K562 (cell line): Measurements from ENCODE around the gene SPATS2. TPM values are rescaled to one million over a fixed set of nuclear protein-coding genes. Genes with fewer than 3 reads are reported as not detected.

Experiments
- ATAC-seq: fragments of 200-7000 bp; cut with Tn5 transposase; 3 replicates; pipeline ENCODE4 v1.9.1; 2020; ENCODE audit warnings: moderate library complexity
- BruUV-seq: library from RNA; stranded (reverse); fragments of 400-500 nt; replicated peaks from 2 replicates; lab custom pipeline; 2021; lab: Mats Ljungman, UMichigan
- CTCF ChIA-PET: fragments of 300-600 bp; formaldehyde crosslinking; extraction: SDS; loops from one replicate; lab custom pipeline; 2021; ENCODE audit warnings: low intra/inter-chr PET ratio; lab: Yijun Ruan, JAX
- POLR2A ChIA-PET: fragments of 300-600, 350-650 bp; sonication (Branson Sonifier 250); formaldehyde crosslinking; extraction: SDS; loops from one replicate; lab custom pipeline; 2021; ENCODE audit warnings: antibody characterized with exemption, inconsistent platforms; lab: Yijun Ruan, JAX
- DNase-seq, 4 experiments: peaks; one replicate each; pipeline versions ENCODE4 v3.0.0 to v3.0.0-alpha.2; 2011 to 2018; ENCODE audit warnings: low spot score in 3 of 4, mixed read lengths in 3 of 4; ENCODE audit errors: extremely low read depth in 1 of 4
- FAIRE-seq: peaks from 2 replicates; lab custom pipeline; 2011; peaks lifted over from hg19 to GRCh38; lab: Jason Lieb, UNC
- H2AFZ ChIP-seq: 2 replicates; pipeline ENCODE4 v1.6.0; 2011; ENCODE audit warnings: low read depth, low read length, control low read depth, inconsistent platforms
- H3K27ac ChIP-seq: fragments of 200-600 bp; 3 replicates; pipeline ENCODE4 v1.8.0; 2011; ENCODE audit warnings: low read depth, mild to moderate bottlenecking, control low read depth, inconsistent platforms, low read length, moderate library complexity, mixed read lengths; ENCODE audit errors: extremely low read depth
- H3K27me3 ChIP-seq, 2 experiments: fragments of 300-600 bp in 1 of 2; 2 replicates in 1 of 2; 3 replicates in 1 of 2; pipeline versions ENCODE4 v1.6.0 to v1.8.0; 2011; ENCODE audit warnings: inconsistent platforms in 2 of 2, low read length in 2 of 2, mild to moderate bottlenecking in 1 of 2, mixed read lengths in 1 of 2, moderate library complexity in 1 of 2; ENCODE audit not compliant: control insufficient read depth in 2 of 2, insufficient read depth in 2 of 2
- H3K36me3 ChIP-seq: fragments of 300-600 bp; 3 replicates; pipeline ENCODE4 v1.8.0; 2011; ENCODE audit warnings: mild to moderate bottlenecking, low read length, inconsistent platforms; ENCODE audit not compliant: control insufficient read depth, insufficient read depth
- H3K4me1 ChIP-seq, 2 experiments: fragments of 200-600 bp in 1 of 2; replicated peaks in 1 of 2; 2 replicates in 1 of 2; 3 replicates in 1 of 2; pipeline versions ENCODE4 v1.5.1 to v1.8.0; 2011; ENCODE audit warnings: inconsistent platforms in 2 of 2, low read length in 2 of 2, mild to moderate bottlenecking in 1 of 2, mixed read lengths in 1 of 2, moderate library complexity in 1 of 2; ENCODE audit not compliant: control insufficient read depth in 2 of 2, insufficient read depth in 2 of 2
- H3K4me2 ChIP-seq: 2 replicates; pipeline ENCODE4 v1.6.1; 2011; ENCODE audit warnings: low read length, control low read depth, inconsistent platforms, mixed read lengths; ENCODE audit not compliant: insufficient read depth
- H3K4me3 ChIP-seq: fragments of 200-600 bp; sonication (generic), shearing (Covaris generic); 2 replicates; pipeline ENCODE4 v1.5.1; 2016; ENCODE audit warnings: control low read depth, inconsistent platforms
- H3K79me2 ChIP-seq: fragments of 200-600 bp; 3 replicates; pipeline ENCODE4 v1.8.0; 2011; ENCODE audit warnings: low read length, inconsistent platforms; ENCODE audit not compliant: control insufficient read depth, insufficient read depth
- H3K9ac ChIP-seq, 2 experiments: 2 replicates each; pipeline versions ENCODE4 v1.6.0 to v1.6.1; 2011; ENCODE audit warnings: low read depth in 2 of 2, low read length in 2 of 2, control low read depth in 1 of 2, inconsistent platforms in 1 of 2, mild to moderate bottlenecking in 1 of 2, mixed read lengths in 1 of 2; ENCODE audit not compliant: insufficient read depth in 1 of 2
- H3K9me1 ChIP-seq: one replicate; pipeline ENCODE4 v1.6.0; 2011; ENCODE audit warnings: inconsistent platforms, mild to moderate bottlenecking, low read length, moderate library complexity; ENCODE audit not compliant: control insufficient read depth, insufficient read depth
- H3K9me3 ChIP-seq: replicated peaks from 2 replicates; pipeline ENCODE4 v1.5.1; 2011; ENCODE audit warnings: low read depth, low read length, inconsistent platforms; ENCODE audit not compliant: control insufficient read depth, insufficient read depth
- H4K20me1 ChIP-seq: replicated peaks from 2 replicates; pipeline ENCODE4 v1.6.1; 2011; ENCODE audit warnings: low read length, inconsistent platforms, mixed read lengths; ENCODE audit not compliant: control insufficient read depth, insufficient read depth
- ELF1 ChIP-seq: fragments of 200-800 bp; sonication (Bioruptor generic); IDR thresholded peaks from 2 replicates; pipeline ENCODE4 v1.6.1; 2016; ENCODE audit warnings: missing genetic modification characterization, missing compliant biosample characterization
- ELF2 ChIP-seq: fragments of 250-450 bp; sonication (Bioruptor Pico); IDR thresholded peaks from 2 replicates; pipeline ENCODE4 v1.5.0; 2021; ENCODE audit warnings: mild to moderate bottlenecking
- POLR2AphosphoS5 ChIP-seq: IDR thresholded peaks from 2 replicates; pipeline ENCODE4 v1.6.1; 2011; ENCODE audit warnings: mild to moderate bottlenecking, low read depth, low read length, moderate library complexity; ENCODE audit not compliant: control insufficient read depth, insufficient read depth
- in situ Hi-C: fragments of 300-500 bp; cut with MboI; formaldehyde crosslinking; loops from 4 replicates; pipeline ENCODE4 v1.15.0; 2018; ENCODE audit warnings: inconsistent platforms, mixed read lengths
- intact Hi-C: fragments of 100-400 bp; cut with micrococcal nuclease; formaldehyde crosslinking; loops from 2 replicates; pipeline ENCODE4 v1.14.2; 2022
- polyA plus RNA-seq, 8 experiments: library from polyadenylated mRNA; depleted of rRNA in 4 of 8; stranded (reverse) in 5 of 8; unstranded in 3 of 8; fragments of >200 nt; fragmentation: Nextera tagmentation in 2 of 8; fragmentation: Illumina TruSeq in 1 of 8; extraction: Ambion mirVana in 2 of 8; extraction: Trizol in 1 of 8; gene quantifications; 2 replicates each; pipeline versions ENCODE4 v1.2.1 to v1.2.3, GENCODE V29; 2011 to 2014; ENCODE audit warnings: inconsistent platforms in 1 of 8, missing spikeins in 1 of 8
- total RNA-seq, 7 experiments: library from RNA; depleted of rRNA in 6 of 7; stranded (reverse); fragments of >200 nt in 6 of 7; fragmentation: Illumina TruSeq in 2 of 7; extraction: Trizol in 2 of 7; gene quantifications; 2 replicates each; pipeline versions ENCODE4 v1.2.1 to v1.2.3, GENCODE V29; 2011 to 2021; ENCODE audit warnings: low replicate concordance in 1 of 7
- TF ChIP-seq, protein P1 (sequence below): fragments of 200-400 bp; formaldehyde crosslinking; IDR thresholded peaks from 2 replicates; pipeline ENCODE4 v1.6.1; 2017; ENCODE audit warnings: mild to moderate bottlenecking, low read depth, low read length, moderate library complexity
- TF ChIP-seq, protein P2 (sequence below): fragments of 450-650 bp; formaldehyde crosslinking; IDR thresholded peaks from 2 replicates; pipeline ENCODE4 v1.4.0; 2020; ENCODE audit warnings: mild to moderate bottlenecking, moderate library complexity

Gene SPATS2
- total and polyA plus RNA-seq, 9 of the 15 experiments (the other 6 are each of a cell fraction or from before 2014, with no cell fraction given): 5.4 to 48.2 (median 17.5) TPM

DNA sequence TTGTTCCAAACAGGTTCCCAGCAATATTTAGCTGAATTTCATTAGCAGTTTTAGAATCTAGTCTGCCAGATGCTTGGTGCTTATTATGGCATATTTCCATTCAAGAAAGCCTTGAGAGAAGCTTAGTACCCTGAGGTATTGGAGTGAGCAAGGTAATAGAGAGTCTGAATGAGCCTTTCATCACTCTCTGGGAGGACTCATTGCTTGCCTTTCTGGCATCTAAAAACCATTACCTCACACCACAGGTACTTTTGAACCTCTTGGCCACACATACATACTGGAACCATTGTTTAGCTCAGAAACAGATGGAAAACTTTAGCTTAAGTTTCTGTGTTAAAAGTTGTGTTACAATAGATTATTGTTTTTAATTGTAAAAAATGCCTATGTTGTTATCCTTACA is 144.1 kb downstream of the SPATS2 start:
- in situ Hi-C loops: no loop called here
- Histone ChIP-seq H3K36me3 (no peaks in the 10 kb centered on the region), H3K4me2 (no peak overlapping the region), H3K4me1 (no peaks in the 10 kb centered on the region), H3K27me3 (no peaks in the 10 kb centered on the region), H3K27ac (no peak overlapping the region), H3K9ac (no peak overlapping the region), H3K9me3 (no peaks in the 10 kb centered on the region), H3K9me1 (no peaks in the 10 kb centered on the region), H2AFZ (no peak overlapping the region), H3K79me2 (no peaks in the 10 kb centered on the region), H3K4me3 (no peak overlapping the region), H4K20me1 (no peaks in the 10 kb centered on the region)
- ChIA-PET POLR2A (interaction anchor here (0.5 to 1.7 kb wide), 2 partner anchors 153 to 503 kb away, joined by 3 to 8 read pairs; no protein-coding TSS in a partner anchor), CTCF (interaction anchor here (8.1 kb wide), 1 partner anchor 153 kb away, joined by 185 read pairs; no protein-coding TSS in a partner anchor)
- BruUV-seq: no TSS peak
- no peak for FAIRE-seq
- DNase-seq: no peak
- TF ChIP-seq ELF1 (tag) (no peak), ELF2 (CRISPR knock-in tag) (no peak), POLR2AphosphoS5 (no peak)
- TF ChIP-seq, protein P1, sequence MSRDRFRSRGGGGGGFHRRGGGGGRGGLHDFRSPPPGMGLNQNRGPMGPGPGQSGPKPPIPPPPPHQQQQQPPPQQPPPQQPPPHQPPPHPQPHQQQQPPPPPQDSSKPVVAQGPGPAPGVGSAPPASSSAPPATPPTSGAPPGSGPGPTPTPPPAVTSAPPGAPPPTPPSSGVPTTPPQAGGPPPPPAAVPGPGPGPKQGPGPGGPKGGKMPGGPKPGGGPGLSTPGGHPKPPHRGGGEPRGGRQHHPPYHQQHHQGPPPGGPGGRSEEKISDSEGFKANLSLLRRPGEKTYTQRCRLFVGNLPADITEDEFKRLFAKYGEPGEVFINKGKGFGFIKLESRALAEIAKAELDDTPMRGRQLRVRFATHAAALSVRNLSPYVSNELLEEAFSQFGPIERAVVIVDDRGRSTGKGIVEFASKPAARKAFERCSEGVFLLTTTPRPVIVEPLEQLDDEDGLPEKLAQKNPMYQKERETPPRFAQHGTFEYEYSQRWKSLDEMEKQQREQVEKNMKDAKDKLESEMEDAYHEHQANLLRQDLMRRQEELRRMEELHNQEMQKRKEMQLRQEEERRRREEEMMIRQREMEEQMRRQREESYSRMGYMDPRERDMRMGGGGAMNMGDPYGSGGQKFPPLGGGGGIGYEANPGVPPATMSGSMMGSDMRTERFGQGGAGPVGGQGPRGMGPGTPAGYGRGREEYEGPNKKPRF: no peak
- TF ChIP-seq, protein P2, sequence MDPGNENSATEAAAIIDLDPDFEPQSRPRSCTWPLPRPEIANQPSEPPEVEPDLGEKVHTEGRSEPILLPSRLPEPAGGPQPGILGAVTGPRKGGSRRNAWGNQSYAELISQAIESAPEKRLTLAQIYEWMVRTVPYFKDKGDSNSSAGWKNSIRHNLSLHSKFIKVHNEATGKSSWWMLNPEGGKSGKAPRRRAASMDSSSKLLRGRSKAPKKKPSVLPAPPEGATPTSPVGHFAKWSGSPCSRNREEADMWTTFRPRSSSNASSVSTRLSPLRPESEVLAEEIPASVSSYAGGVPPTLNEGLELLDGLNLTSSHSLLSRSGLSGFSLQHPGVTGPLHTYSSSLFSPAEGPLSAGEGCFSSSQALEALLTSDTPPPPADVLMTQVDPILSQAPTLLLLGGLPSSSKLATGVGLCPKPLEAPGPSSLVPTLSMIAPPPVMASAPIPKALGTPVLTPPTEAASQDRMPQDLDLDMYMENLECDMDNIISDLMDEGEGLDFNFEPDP (CRISPR knock-in tag): no peak
- intact Hi-C loops: no loop called here
- ATAC-seq: no peak
